HUES48 (cell line): Measurements from ENCODE around the gene REEP2.
A peak's percentile ranks its signal among the peaks of the same experiment; 100 is the strongest.
"Not testable (repeated sequence)": the region's sequence is repeated elsewhere in the genome, so short reads cannot be mapped to it uniquely, and the experiment has no call there.

Experiments used
- H3K27ac ChIP-seq: one replicate; pipeline ENCODE4 v1.7.0; 2013; ENCODE audit warnings: low read depth, low read length, inconsistent platforms
- H3K27me3 ChIP-seq: 2 replicates; pipeline ENCODE4 v1.6.1; 2013; ENCODE audit warnings: mild to moderate bottlenecking, low read length; ENCODE audit not compliant: control insufficient read depth, insufficient read depth
- H3K36me3 ChIP-seq: 2 replicates; pipeline ENCODE4 v1.6.1; 2013; ENCODE audit warnings: low read length; ENCODE audit not compliant: control insufficient read depth, insufficient read depth
- H3K4me1 ChIP-seq: 2 replicates; pipeline ENCODE4 v1.6.1; 2013; ENCODE audit warnings: mild to moderate bottlenecking, low read length; ENCODE audit not compliant: control insufficient read depth, insufficient read depth
- H3K4me3 ChIP-seq: 2 replicates; pipeline ENCODE4 v1.5.1; 2013; ENCODE audit warnings: mild to moderate bottlenecking, low read depth, low read length
- H3K9ac ChIP-seq: 2 replicates; pipeline ENCODE4 v1.6.1; 2013; ENCODE audit warnings: mild to moderate bottlenecking, low read depth, low read length, moderate library complexity
- H3K9me3 ChIP-seq: 2 replicates; pipeline ENCODE4 v1.6.1; 2013; ENCODE audit warnings: low read length; ENCODE audit not compliant: control insufficient read depth, insufficient read depth

The REEP2 gene, protein sequence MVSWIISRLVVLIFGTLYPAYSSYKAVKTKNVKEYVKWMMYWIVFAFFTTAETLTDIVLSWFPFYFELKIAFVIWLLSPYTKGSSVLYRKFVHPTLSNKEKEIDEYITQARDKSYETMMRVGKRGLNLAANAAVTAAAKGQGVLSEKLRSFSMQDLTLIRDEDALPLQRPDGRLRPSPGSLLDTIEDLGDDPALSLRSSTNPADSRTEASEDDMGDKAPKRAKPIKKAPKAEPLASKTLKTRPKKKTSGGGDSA

DNA sequence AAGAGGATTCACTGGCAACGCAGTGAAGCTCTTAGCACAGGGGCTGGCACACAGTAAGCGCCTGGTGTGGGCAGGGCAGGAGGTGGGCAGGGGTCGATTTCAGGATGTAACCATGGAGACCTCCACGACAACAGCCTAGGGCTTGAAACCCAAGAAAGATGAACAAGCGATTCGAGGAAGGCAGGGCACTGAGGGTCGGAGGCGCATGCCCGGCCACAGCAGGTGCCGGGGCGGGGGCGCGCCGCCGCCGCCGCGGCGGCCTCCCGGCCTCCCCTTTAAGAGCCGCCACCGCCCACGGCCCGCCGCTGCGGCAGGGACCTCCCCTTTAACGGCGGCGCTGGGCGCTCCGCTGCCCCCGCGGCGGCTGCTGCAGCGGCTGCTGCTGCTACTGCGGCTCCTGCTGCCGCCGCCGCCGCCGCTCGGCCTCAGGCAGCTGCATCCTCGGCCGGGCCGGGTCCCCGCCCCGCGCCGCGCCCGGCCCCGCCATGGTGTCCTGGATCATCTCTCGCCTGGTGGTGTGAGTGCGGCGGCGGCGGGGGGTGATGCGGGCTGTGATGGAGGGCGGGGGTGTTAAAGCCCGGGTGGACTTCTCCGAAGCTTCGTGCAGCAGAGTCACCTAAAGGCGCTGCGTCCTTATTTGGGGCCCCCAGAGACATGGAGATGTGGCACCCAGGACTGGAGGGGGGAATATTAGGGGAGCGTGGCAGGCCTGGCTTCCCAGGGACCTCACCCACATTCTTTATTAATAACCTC, at the start of gene REEP2:
REEP2 (plus strand) TSS at position 334 of the 753 bp plus-strand sequence; CDS start at position 486, 152 bp downstream.
- H3K27ac ChIP-seq = peak within 1 kb of the TSS; percentile 68
- peaks cover 18% of the 10 kb centered on the region for H3K4me1 ChIP-seq
- no peaks in the 10 kb centered on the region for H3K9me3 ChIP-seq
- peak within 1 kb of the TSS; percentile 91 for H3K4me3 ChIP-seq
- 0 out of 2 replicates have a peak, but pooled peaks cover 3% of the 10 kb centered on the region for H3K27me3 ChIP-seq
- peaks cover 26% of the 10 kb centered on the region for H3K36me3 ChIP-seq
- peak within 1 kb of the TSS; percentile 45; the same call in 1 of the 2 replicates for H3K9ac ChIP-seq

- no peaks in the 10 kb centered on the region for H3K27me3 ChIP-seq
- no peaks in the 10 kb centered on the region for H3K4me1 ChIP-seq
- no peak overlapping the region for H3K9ac ChIP-seq
- no peak overlapping the region for H3K4me3 ChIP-seq
- no peak overlapping the region for H3K27ac ChIP-seq
- H3K36me3 ChIP-seq = peaks cover 69% of the 10 kb centered on the region
- H3K9me3 ChIP-seq = no peaks in the 10 kb centered on the region
These were observed 49.5 kb upstream of the REEP2 start for GRCh38 chr5:138389332-138389731.

DNA sequence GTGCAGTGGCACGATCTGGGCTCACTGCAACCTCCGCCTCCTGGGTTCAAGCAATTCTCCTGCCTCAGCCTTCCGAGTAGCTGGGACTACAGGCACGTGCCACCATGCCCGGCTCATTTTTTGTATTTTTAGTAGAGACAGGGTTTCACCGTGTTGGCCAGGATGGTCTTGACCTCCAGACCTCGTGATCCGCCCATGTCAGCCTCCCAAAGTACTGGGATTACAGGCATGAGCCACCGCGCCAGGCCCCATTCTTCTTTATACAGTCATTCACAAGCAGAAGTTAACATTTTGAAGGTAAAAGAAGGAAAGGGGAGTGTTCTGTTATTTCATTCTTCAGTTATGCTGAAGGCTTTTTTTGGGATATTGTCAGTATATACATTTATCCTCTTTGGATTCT, 48.9 kb upstream of the REEP2 start:
- not testable (repeated sequence) for H3K4me3 ChIP-seq, H3K27ac ChIP-seq
- H3K36me3 ChIP-seq = peaks cover 75% of the 10 kb centered on the region

DNA sequence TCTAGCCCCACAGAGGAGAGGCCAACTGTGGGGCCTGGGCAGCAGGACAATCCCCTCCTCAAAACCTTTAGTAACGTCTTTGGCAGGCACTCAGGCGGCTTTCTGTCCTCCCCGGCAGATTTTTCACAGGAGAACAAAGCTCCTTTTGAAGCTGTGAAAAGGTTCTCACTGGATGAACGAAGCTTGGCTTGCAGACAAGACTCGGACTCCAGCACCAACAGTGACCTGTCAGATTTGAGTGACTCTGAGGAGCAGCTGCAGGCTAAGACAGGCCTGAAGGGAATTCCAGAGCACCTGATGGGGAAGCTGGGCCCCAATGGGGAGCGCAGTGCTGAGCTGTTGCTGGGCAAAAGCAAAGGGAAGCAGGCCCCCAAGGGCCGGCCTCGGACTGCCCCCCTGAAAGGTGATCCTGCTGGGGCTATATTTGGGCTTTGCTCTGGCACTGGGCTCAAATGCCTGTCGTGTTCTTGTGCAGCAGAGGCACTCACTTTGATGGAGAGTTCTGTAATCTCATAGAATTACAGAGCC, 46.9 kb upstream of the REEP2 start:
- H3K36me3 ChIP-seq = peaks cover 74% of the 10 kb centered on the region
- H3K27ac ChIP-seq = no peak overlapping the region
- no peaks in the 10 kb centered on the region for H3K4me1 ChIP-seq
- no peaks in the 10 kb centered on the region for H3K9me3 ChIP-seq
- H3K4me3 ChIP-seq = no peak overlapping the region
- no peaks in the 10 kb centered on the region for H3K27me3 ChIP-seq
- H3K9ac ChIP-seq = no peak overlapping the region

More for the DNA sequence above, 48.9 kb upstream of the REEP2 start:
- not testable (repeated sequence) for H3K4me1 ChIP-seq, H3K27me3 ChIP-seq, H3K9me3 ChIP-seq, H3K9ac ChIP-seq

GRCh38 chr5:138402640-138403039, 36.2 kb upstream of the REEP2 start:
- H3K36me3 ChIP-seq = peaks cover 68% of the 10 kb centered on the region
- H3K4me1 ChIP-seq = no peaks in the 10 kb centered on the region
- H3K9me3 ChIP-seq = no peaks in the 10 kb centered on the region
- H3K4me3 ChIP-seq = no peak overlapping the region
- no peaks in the 10 kb centered on the region for H3K27me3 ChIP-seq
- no peak overlapping the region for H3K27ac ChIP-seq
- H3K9ac ChIP-seq = no peak overlapping the region

GRCh38 chr5:138408023-138408422, 30.8 kb upstream of the REEP2 start:
- Histone ChIP-seq H3K27ac (no peak overlapping the region), H3K9ac (no peak overlapping the region), H3K36me3 (peaks cover 41% of the 10 kb centered on the region), H3K27me3 (no peaks in the 10 kb centered on the region), H3K4me1 (no peaks in the 10 kb centered on the region), H3K9me3 (peaks cover 6% of the 10 kb centered on the region), H3K4me3 (no peak overlapping the region)

- H3K27me3 ChIP-seq, H3K9ac ChIP-seq, H3K4me1 ChIP-seq, H3K27ac ChIP-seq, H3K9me3 ChIP-seq, H3K4me3 ChIP-seq: not testable (repeated sequence)
- H3K36me3 ChIP-seq = peaks cover 44% of the 10 kb centered on the region
These were observed 27.7 kb upstream of the REEP2 start for GRCh38 chr5:138410996-138411640.

GRCh38 chr5:138418444-138418843, 20.4 kb upstream of the REEP2 start:
- H3K27me3 ChIP-seq = no peaks in the 10 kb centered on the region
- H3K27ac ChIP-seq = no peak overlapping the region
- H3K4me1 ChIP-seq = no peaks in the 10 kb centered on the region
- no peak overlapping the region for H3K4me3 ChIP-seq
- peaks cover 83% of the 10 kb centered on the region for H3K36me3 ChIP-seq
- no peak overlapping the region for H3K9ac ChIP-seq
- H3K9me3 ChIP-seq = no peaks in the 10 kb centered on the region

- Histone ChIP-seq H3K27ac (no peak overlapping the region), H3K36me3 (peaks cover 91% of the 10 kb centered on the region), H3K9ac (no peak overlapping the region), H3K4me3 (no peak overlapping the region), H3K4me1 (no peaks in the 10 kb centered on the region), H3K27me3 (no peaks in the 10 kb centered on the region), H3K9me3 (no peaks in the 10 kb centered on the region)
These were observed 13.8 kb upstream of the REEP2 start for GRCh38 chr5:138425079-138425478.

DNA sequence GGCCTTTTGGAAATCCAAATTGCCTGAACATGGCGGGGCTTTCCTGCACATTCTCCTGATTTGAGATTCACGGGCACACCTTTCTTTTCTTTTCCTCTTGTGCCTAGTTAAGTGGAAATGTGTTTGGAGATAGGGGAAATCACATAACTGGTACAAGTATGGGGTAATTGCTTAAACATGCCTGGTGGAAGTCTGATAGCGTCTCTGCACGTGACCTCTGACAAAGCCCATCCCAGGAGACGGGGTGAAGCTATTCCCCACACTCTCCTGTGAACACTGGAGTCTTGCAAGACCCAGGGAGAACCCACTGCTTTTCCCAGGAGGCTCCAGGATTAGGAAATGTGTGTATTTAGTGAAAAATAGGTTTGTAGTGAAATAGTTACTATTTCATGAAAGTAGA, 2.9 kb upstream of the REEP2 start:
- no peak overlapping the region for H3K4me3 ChIP-seq
- no peaks in the 10 kb centered on the region for H3K9me3 ChIP-seq
- H3K27ac ChIP-seq = no peak overlapping the region
- H3K4me1 ChIP-seq = peaks cover 18% of the 10 kb centered on the region
- H3K9ac ChIP-seq = no peak overlapping the region
- 0 out of 2 replicates have a peak, but pooled peaks cover 3% of the 10 kb centered on the region for H3K27me3 ChIP-seq
- H3K36me3 ChIP-seq = peaks cover 52% of the 10 kb centered on the region
